ENCODE results near the gene LRRC23. TPM values are rescaled to one million over a fixed set of nuclear protein-coding genes. Genes with fewer than 3 reads are reported as not detected.

The LRRC23 gene
- total and polyA plus RNA-seq, 2 experiments from 2014 or later, result 2.4 to 9.1 TPM

GRCh38 chr12:6942331-6942665, 37.7 kb downstream of the LRRC23 start:
- Histone ChIP-seq H4K20me1 (replicated peaks; ENCODE audit: insufficient read depth) (no peaks in the 10 kb centered on the region; the same call in 1 of the 2 replicates), H2AFZ (no peak overlapping the region), H3K9me2 (ENCODE audit: insufficient read depth) (no peaks in the 10 kb centered on the region), H3K36me3 (ENCODE audit: insufficient read depth) (no peaks in the 10 kb centered on the region), H3K27me3 (ENCODE audit: insufficient read depth) (no peaks in the 10 kb centered on the region), H3K4me1 (ENCODE audit: insufficient read depth) (peaks cover 24% of the 10 kb centered on the region), H3K79me2 (replicated peaks; ENCODE audit: insufficient read depth) (0 out of 2 replicates have a peak, but pooled peaks cover 10% of the 10 kb centered on the region), H3F3A (replicated peaks; ENCODE audit: low read depth) (peaks cover 37% of the 10 kb centered on the region), H3K4me2 (peak overlapping the region; percentile 45; the same call in 1 of the 2 replicates), H3K27ac (ENCODE audit: low read depth) (peak overlapping the region; percentile 87), H3K4me3 (no peak overlapping the region)
- DNase-seq (ENCODE audit: low spot score) (no peak), ATAC-seq (no peak)
- peaks cover 35% of the 10 kb centered on the region for H3K36me3 Mint-ChIP-seq (ENCODE audit: low read depth)
- H3K9me3 Mint-ChIP-seq, result peaks cover 6% of the 10 kb centered on the region; the same call in 2 of the 3 replicates
- TF ChIP-seq JUNB (IDR thresholded peaks at IDR 0.05; ENCODE audit: unreplicated experiment), result no peak
- TF ChIP-seq ZNF331 (CRISPR knock-in tag; IDR thresholded peaks at IDR 0.05; ENCODE audit: low read depth), result no peak
- no peak for TF ChIP-seq POLR2AphosphoS5 (IDR thresholded peaks at IDR 0.05; ENCODE audit: low read depth)
- no peak for TF ChIP-seq EZH2 (IDR thresholded peaks at IDR 0.05; ENCODE audit: low read depth, unreplicated experiment)
- no peak for TF ChIP-seq ZNF114 (CRISPR knock-in tag; IDR thresholded peaks at IDR 0.05)
- no peak for TF ChIP-seq ZNF462 (CRISPR knock-in tag; IDR thresholded peaks at IDR 0.05)
- TF ChIP-seq EZH2phosphoT487 (IDR thresholded peaks at IDR 0.05; ENCODE audit: unreplicated experiment), result no peak
- H3K4me3 Mint-ChIP-seq, result peak overlapping the region; percentile 96; the same call in 2 of the 3 replicates
- H3K27ac Mint-ChIP-seq, result peak overlapping the region; percentile 100
- peaks cover 59% of the 10 kb centered on the region for H3K27me3 Mint-ChIP-seq (ENCODE audit: insufficient read depth, low read depth, poor library complexity)
- peaks cover 59% of the 10 kb centered on the region for H3K4me1 Mint-ChIP-seq

GRCh38 chr12:6943389-6943721, 38.7 kb downstream of the LRRC23 start:
- ATAC-seq, result peak; percentile 24
- TF ChIP-seq NANOG (IDR thresholded peaks at IDR 0.05; ENCODE audit: borderline replicate concordance), result no peak
- peak overlapping the region; percentile 100 for H3K27ac Mint-ChIP-seq
- peak overlapping the region; percentile 96 for H3K4me3 Mint-ChIP-seq
- Histone ChIP-seq H3K79me2 (replicated peaks; ENCODE audit: insufficient read depth) (0 out of 2 replicates have a peak, but pooled peaks cover 10% of the 10 kb centered on the region), H3F3A (replicated peaks; ENCODE audit: low read depth) (peaks cover 38% of the 10 kb centered on the region), H3K4me2 (peak overlapping the region; percentile 79), H3K27me3 (ENCODE audit: insufficient read depth) (no peaks in the 10 kb centered on the region), H2AFZ (no peak overlapping the region), H3K27ac (ENCODE audit: low read depth) (peak overlapping the region; percentile 87), H3K4me1 (ENCODE audit: insufficient read depth) (peaks cover 23% of the 10 kb centered on the region), H4K20me1 (replicated peaks; ENCODE audit: insufficient read depth) (no peaks in the 10 kb centered on the region; the same call in 1 of the 2 replicates), H3K9me2 (ENCODE audit: insufficient read depth) (no peaks in the 10 kb centered on the region), H3K36me3 (ENCODE audit: insufficient read depth) (no peaks in the 10 kb centered on the region), H3K4me3 (peak overlapping the region; percentile 70)
- peaks cover 6% of the 10 kb centered on the region; the same call in 2 of the 3 replicates for H3K9me3 Mint-ChIP-seq
- peaks cover 58% of the 10 kb centered on the region for H3K27me3 Mint-ChIP-seq (ENCODE audit: insufficient read depth, low read depth, poor library complexity)
- peaks cover 31% of the 10 kb centered on the region for H3K36me3 Mint-ChIP-seq (ENCODE audit: low read depth)
- peaks cover 55% of the 10 kb centered on the region for H3K4me1 Mint-ChIP-seq
- peak; percentile 96 for DNase-seq (ENCODE audit: low spot score)

Data from GM23338 (cell line).